GM18517 (cell line): ENCODE measurements around the gene CNTN1.

Source experiments
- ATAC-seq: cut with Tn5 transposase; IDR thresholded peaks from one replicate; pipeline ENCODE4 v1.9.1; 2021; ENCODE audit warnings: mild to moderate bottlenecking, moderate library complexity; ENCODE audit not compliant: unreplicated experiment

Gene CNTN1

GRCh38 chr12:40833818-40834217, 141.6 kb downstream of the CNTN1 start:
- ATAC-seq: no peak

- no peak for ATAC-seq
Observed at GRCh38 chr12:40834321-40834720, 142.1 kb downstream of the CNTN1 start.

GRCh38 chr12:40837891-40838429, 145.7 kb downstream of the CNTN1 start:
- ATAC-seq: no peak

- no peak for ATAC-seq
Observed at GRCh38 chr12:40843495-40843894, 151.3 kb downstream of the CNTN1 start.

- ATAC-seq: no peak
Observed at GRCh38 chr12:40853221-40853620, 161.0 kb downstream of the CNTN1 start.

- ATAC-seq: no peak
Observed at GRCh38 chr12:40854604-40855003, 162.4 kb downstream of the CNTN1 start.

GRCh38 chr12:40864891-40865290, 172.7 kb downstream of the CNTN1 start:
- ATAC-seq: no peak

- no peak for ATAC-seq
Observed at GRCh38 chr12:40870981-40871380, 178.7 kb downstream of the CNTN1 start.

GRCh38 chr12:40874868-40875267, 182.6 kb downstream of the CNTN1 start:
- no peak for ATAC-seq

GRCh38 chr12:40889329-40889728, 197.1 kb downstream of the CNTN1 start:
- ATAC-seq: no peak

GRCh38 chr12:40892528-40892927, 200.3 kb downstream of the CNTN1 start:
- ATAC-seq: no peak

- no peak for ATAC-seq
Observed at GRCh38 chr12:40898505-40898904, 206.3 kb downstream of the CNTN1 start.

GRCh38 chr12:40903040-40903439, 210.8 kb downstream of the CNTN1 start:
- no peak for ATAC-seq

GRCh38 chr12:40907115-40907527, 214.9 kb downstream of the CNTN1 start:
- peak; percentile 62 for ATAC-seq

GRCh38 chr12:40911676-40912075, 219.4 kb downstream of the CNTN1 start:
- no peak for ATAC-seq

GRCh38 chr12:40915172-40915571, 222.9 kb downstream of the CNTN1 start:
- ATAC-seq: no peak

GRCh38 chr12:40917561-40917960, 225.3 kb downstream of the CNTN1 start:
- ATAC-seq: no peak

GRCh38 chr12:40921563-40922163, 229.4 kb downstream of the CNTN1 start:
- no peak for ATAC-seq

GRCh38 chr12:40937891-40938290, 245.7 kb downstream of the CNTN1 start:
- ATAC-seq: no peak

GRCh38 chr12:40942326-40942725, 250.1 kb downstream of the CNTN1 start:
- no peak for ATAC-seq

- no peak for ATAC-seq
Observed at GRCh38 chr12:40945772-40946171, 253.5 kb downstream of the CNTN1 start.

GRCh38 chr12:40946612-40947194, 254.5 kb downstream of the CNTN1 start:
- peak; percentile 49 for ATAC-seq

- no peak for ATAC-seq
Observed at GRCh38 chr12:40947797-40948196, 255.6 kb downstream of the CNTN1 start.
